Psoas muscle (tissue), 8 donors: ENCODE results near the gene ASB1. TPM values are rescaled to one million over a fixed set of nuclear protein-coding genes. Genes with fewer than 3 reads are reported as not detected.

Source experiments
- ATAC-seq, 4 donors: fragments of 200-7000 bp; cut with Tn5 transposase; one replicate each; pipeline ENCODE4 v1.9.1; 2020; ENCODE audit warnings: moderate library complexity in 3 of 4, mild to moderate bottlenecking in 2 of 4
- DNase-seq, 2 donors: peaks; one replicate each; pipeline ENCODE4 v3.0.0-alpha.2; 2020
- H3K27ac ChIP-seq: fragments of 200-600 bp; one replicate; pipeline ENCODE4 v1.8.0; 2022
- H3K27me3 ChIP-seq, 3 donors: fragments of 200-600 bp in 1 of 3; one replicate each; pipeline versions ENCODE4 v1.6.1 to v1.8.0; 2013 to 2022; ENCODE audit warnings: low read length in 2 of 3, mild to moderate bottlenecking in 2 of 3, moderate library complexity in 1 of 3; ENCODE audit not compliant: insufficient read depth in 3 of 3
- H3K36me3 ChIP-seq, 2 donors: fragments of 200-600 bp in 1 of 2; one replicate each; pipeline versions ENCODE4 v1.6.1 to v1.8.0; 2013 to 2022; ENCODE audit warnings: low read depth in 1 of 2, mild to moderate bottlenecking in 1 of 2, moderate library complexity in 1 of 2; ENCODE audit not compliant: insufficient read depth in 1 of 2
- H3K4me1 ChIP-seq: fragments of 200-600 bp; one replicate; pipeline ENCODE4 v1.8.0; 2022
- H3K4me3 ChIP-seq: fragments of 200-600 bp; one replicate; pipeline ENCODE4 v1.8.0; 2022; ENCODE audit warnings: mild to moderate bottlenecking
- H3K9me3 ChIP-seq: fragments of 200-600 bp; one replicate; pipeline ENCODE4 v1.8.0; 2022
- CTCF ChIP-seq: fragments of 200-600 bp; IDR thresholded peaks from one replicate; pipeline ENCODE4 v1.8.0; 2022; ENCODE audit warnings: antibody characterized with exemption
- WGBS, 3 donors: extraction: QIAGEN DNeasy Blood & Tissue Kit; methylation state at CpG; one replicate each; pipeline versions ENCODE4 v1.1.6 to v1.1.7; 2013; 5-methylcytosine and 5-hydroxymethylcytosine counted together
- intact Hi-C, 2 donors: fragments of 100-400 bp; cut with DNase I; formaldehyde crosslinking; loops; one replicate each; pipeline versions ENCODE4 v1.11.0 to v1.14.2; 2022
- polyA plus RNA-seq, 3 donors: library from polyadenylated mRNA; stranded (reverse); fragments of 200-250 nt; gene quantifications; one replicate each; pipeline ENCODE4 v1.2.3, GENCODE V29; 2013
- total RNA-seq, 4 donors: library from RNA; stranded (reverse); fragmentation: NEBNext Ultra II Directional in 2 of 4; extraction: Animal tissue kit (Norgen Biotek cat#: 25700) in 2 of 4; gene quantifications; one replicate each; pipeline versions ENCODE4 v1.2.1 to v1.2.4, GENCODE V29; 2021 to 2023
- donor health status: healthy with polysubstance abuse.
- donor health status: DM: no; HTN: no; CAD: no; lungs with moderate emphysema.
- donor health status: Bipolar disorder and iron deficiency.
- donor health status: healthy.
- donor health status: DM: yes; HTN: yes; CAD: no.
- donor health status: DM: no; HTN: no; CAD: no.
- donor health status: DM: no; HTN: no; CAD: no.
- donor health status: DM: yes; HTN: yes; CAD: no.

ASB1 gene
- total and polyA plus RNA-seq, 7 donors = 21.3 to 48.0 (median 42.7) TPM

DNA sequence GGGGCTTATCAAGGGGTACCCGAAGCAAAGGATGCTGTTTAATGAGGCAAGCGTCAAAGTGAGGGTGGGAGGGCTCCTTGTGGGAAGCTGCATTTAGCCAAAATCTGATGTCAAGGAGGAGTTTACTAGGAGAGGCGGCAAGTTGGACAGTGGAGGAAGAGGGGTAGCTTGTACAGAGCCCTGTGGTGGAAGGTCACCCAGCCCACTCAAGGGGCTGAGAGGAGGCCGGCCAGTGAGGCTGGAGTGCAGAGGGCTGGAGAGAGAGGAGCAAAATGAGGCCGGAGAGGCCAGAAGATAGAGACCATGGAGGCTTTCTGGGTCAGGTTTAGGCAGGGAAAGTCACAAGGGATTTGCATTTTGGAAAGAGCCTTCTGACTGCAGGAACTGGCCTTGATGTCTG lies 49.5 kb downstream of the ASB1 start:
- no peak for TF ChIP-seq CTCF
- H3K27me3 ChIP-seq = no peaks in the 10 kb centered on the region
- H3K4me3 ChIP-seq = no peak overlapping the region
- H3K36me3 ChIP-seq = no peaks in the 10 kb centered on the region
- no peak overlapping the region for H3K27ac ChIP-seq
- intact Hi-C loops = no loop called here
- 84 to 87% (median 84%) methylated on average over 5 of the region's 5 CpGs for WGBS, 3 donors
- H3K4me1 ChIP-seq = no peaks in the 10 kb centered on the region
- DNase-seq (no peak), ATAC-seq (no peak)
- peaks cover 48% of the 10 kb centered on the region for H3K9me3 ChIP-seq

DNA sequence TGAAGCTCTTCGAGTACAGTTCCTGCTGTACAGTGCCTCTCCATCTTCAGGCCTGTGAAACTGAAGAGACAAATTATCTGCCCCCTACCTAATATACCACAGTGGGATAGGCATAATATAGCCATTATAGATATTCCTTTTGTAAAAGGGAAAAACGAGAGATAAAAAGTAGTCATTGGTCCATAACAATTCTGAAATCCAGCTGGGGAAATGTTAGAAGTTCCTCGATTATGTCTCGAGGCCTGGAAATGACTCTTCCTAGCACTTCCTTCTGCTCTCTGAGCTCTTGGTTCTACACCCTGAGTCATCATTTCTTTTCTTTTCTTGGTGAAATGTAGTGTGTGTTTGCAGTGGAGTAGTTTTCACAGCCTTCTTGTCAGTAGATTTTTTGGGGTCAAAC lies 51.5 kb downstream of the ASB1 start:
- DNase-seq (no peak), ATAC-seq (no peak)
- intact Hi-C loops = no loop called here
- Histone ChIP-seq H3K4me1 (no peaks in the 10 kb centered on the region), H3K27me3 (no peaks in the 10 kb centered on the region), H3K9me3 (peaks cover 36% of the 10 kb centered on the region), H3K36me3 (no peaks in the 10 kb centered on the region), H3K4me3 (no peak overlapping the region), H3K27ac (no peak overlapping the region)
- no peak for TF ChIP-seq CTCF
- WGBS, 3 donors = 89 to 95% (median 91%) methylated on average over 4 of the region's 4 CpGs

GRCh38 chr2:238479847-238480246 lies 53.1 kb downstream of the ASB1 start:
- no peak overlapping the region for H3K27ac ChIP-seq
- no peak for TF ChIP-seq CTCF
- H3K9me3 ChIP-seq = peaks cover 27% of the 10 kb centered on the region
- ATAC-seq (no peak), DNase-seq (no peak)
- 65 to 77% (median 70%) methylated on average over 1 of the region's 1 CpG for WGBS, 3 donors
- H3K4me3 ChIP-seq = no peak overlapping the region
- H3K27me3 ChIP-seq = no peaks in the 10 kb centered on the region
- H3K36me3 ChIP-seq = no peaks in the 10 kb centered on the region
- no peaks in the 10 kb centered on the region for H3K4me1 ChIP-seq
- intact Hi-C loops = no loop called here

GRCh38 chr2:238483021-238483420 lies 56.3 kb downstream of the ASB1 start:
- Histone ChIP-seq H3K4me3 (no peak overlapping the region), H3K27me3 (no peaks in the 10 kb centered on the region), H3K27ac (no peak overlapping the region), H3K36me3 (no peaks in the 10 kb centered on the region), H3K9me3 (peaks cover 24% of the 10 kb centered on the region), H3K4me1 (no peaks in the 10 kb centered on the region)
- 48 to 64% (median 57%) methylated on average over 6 of the region's 6 CpGs for WGBS, 3 donors
- no peak for TF ChIP-seq CTCF
- ATAC-seq (no peak), DNase-seq (no peak)
- intact Hi-C loops = no loop called here

- no peaks in the 10 kb centered on the region for H3K27me3 ChIP-seq
- H3K9me3 ChIP-seq = peaks cover 18% of the 10 kb centered on the region
- H3K36me3 ChIP-seq = no peaks in the 10 kb centered on the region
- DNase-seq (no peak), ATAC-seq (no peak)
- intact Hi-C loops = no loop called here
- TF ChIP-seq CTCF = no peak
- H3K4me3 ChIP-seq = no peak overlapping the region
- WGBS, 3 donors = 58 to 63% (median 62%) methylated on average over 8 of the region's 8 CpGs
- H3K4me1 ChIP-seq = no peaks in the 10 kb centered on the region
- H3K27ac ChIP-seq = no peak overlapping the region
Measured at GRCh38 chr2:238483656-238484055, 56.9 kb downstream of the ASB1 start.
